Uterine smooth muscle cell (primary cell): ENCODE data around the gene USF2. TPM values are rescaled to one million over a fixed set of nuclear protein-coding genes. Genes with fewer than 3 reads are reported as not detected.

Experiments
- total RNA-seq: library from RNA; depleted of rRNA; stranded (reverse); fragments of >200 nt; gene quantifications from 2 replicates; pipeline ENCODE4 v1.2.3, GENCODE V29; 2014

Gene USF2
- 50.4 and 62.1 TPM in 2 replicates for total RNA-seq

GRCh38 chr19:35268536-35269437 is at the start of gene USF2:
Gene USF2, plus strand, starts transcription at chr19:35268962. Its CDS starts 140 bp downstream, at chr19:35269102.

GRCh38 chr19:35228177-35228930 is 40.4 kb upstream of the USF2 start, which contains the start of gene FAM187B:
Gene FAM187B, minus strand, starts transcription at chr19:35228739. Its CDS starts 59 bp downstream, at chr19:35228680.

GRCh38 chr19:35248310-35249145 is 20.2 kb upstream of the USF2 start, which contains the start of gene LSR:
Gene LSR, plus strand, starts transcription at chr19:35249002. Its CDS starts 21 bp downstream, at chr19:35249023.

GRCh38 chr19:35291916-35292315 is 23.2 kb downstream of the USF2 start, which contains the start of gene MAG:
Gene MAG, plus strand, starts transcription at chr19:35292161. Its CDS starts 3,248 bp downstream, at chr19:35295409.

GRCh38 chr19:35328851-35329285 is 60.1 kb downstream of the USF2 start, which contains the start of gene CD22:
Gene CD22, plus strand, starts transcription at chr19:35329187. Its CDS starts 2,854 bp downstream, at chr19:35332041.

Other genes with a start within 250 kb of the USF2 start
- 4.0 and 4.1 TPM in 2 replicates for gene SCN1B, start 238.5 kb upstream of the USF2 start, total RNA-seq
- not detected in 2 replicates for gene HPN, start 227.2 kb upstream of the USF2 start, total RNA-seq
- not detected in 2 replicates for gene FXYD3, start 153.1 kb upstream of the USF2 start, total RNA-seq
- under 0.01 and 0.25 TPM in 2 replicates for gene LGI4, start 133.9 kb upstream of the USF2 start, total RNA-seq
- 0.33 and 0.87 TPM in 2 replicates for gene FXYD1, start 130.1 kb upstream of the USF2 start, total RNA-seq
- not detected in 2 replicates for gene FXYD7, start 125.7 kb upstream of the USF2 start, total RNA-seq
- gene FXYD5, start 114.2 kb upstream of the USF2 start, total RNA-seq = 21.2 and 25.8 TPM in 2 replicates
- gene FAM187B, start 40.2 kb upstream of the USF2 start, total RNA-seq = not detected in 2 replicates
- gene LSR, start 20.0 kb upstream of the USF2 start, total RNA-seq = 0.37 and 0.44 TPM in 2 replicates
- gene HAMP, start 13.6 kb downstream of the USF2 start, total RNA-seq = 0.22 TPM in 1 of 2 replicates, not detected in the other
- gene MAG, start 23.2 kb downstream of the USF2 start, total RNA-seq = not detected in 2 replicates
- gene CD22, start 60.2 kb downstream of the USF2 start, total RNA-seq = 0.25 and 0.55 TPM in 2 replicates
- gene FFAR1, start 78.9 kb downstream of the USF2 start, total RNA-seq = not detected in 2 replicates
- not detected in 2 replicates for gene FFAR3, start 89.5 kb downstream of the USF2 start, total RNA-seq
- not detected in 2 replicates for gene GPR42, start 102.1 kb downstream of the USF2 start, total RNA-seq
- gene FFAR2, start 179.3 kb downstream of the USF2 start, total RNA-seq = not detected in 2 replicates
- gene KRTDAP, start 221.5 kb downstream of the USF2 start, total RNA-seq = not detected in 2 replicates
- 14.1 and 21.9 TPM in 2 replicates for gene DMKN, start 244.7 kb downstream of the USF2 start, total RNA-seq